GM20431 (cell line): ENCODE results near the gene SEC16A.

Experiments used
- in situ Hi-C: fragments of 300-500 bp; cut with MseI, MboI; formaldehyde crosslinking; loops from one replicate; pipeline ENCODE4 v1.15.0; 2020; ENCODE audit warnings: low sequenced_read_pairs; ENCODE audit not compliant: unreplicated experiment

Gene SEC16A

GRCh38 chr9:136444102-136444501 lies 38.7 kb downstream of the SEC16A start:
- in situ Hi-C loops, result no loop called here

- in situ Hi-C loops, result no loop called here
Measured at GRCh38 chr9:136443687-136444086, 39.2 kb downstream of the SEC16A start.

DNA sequence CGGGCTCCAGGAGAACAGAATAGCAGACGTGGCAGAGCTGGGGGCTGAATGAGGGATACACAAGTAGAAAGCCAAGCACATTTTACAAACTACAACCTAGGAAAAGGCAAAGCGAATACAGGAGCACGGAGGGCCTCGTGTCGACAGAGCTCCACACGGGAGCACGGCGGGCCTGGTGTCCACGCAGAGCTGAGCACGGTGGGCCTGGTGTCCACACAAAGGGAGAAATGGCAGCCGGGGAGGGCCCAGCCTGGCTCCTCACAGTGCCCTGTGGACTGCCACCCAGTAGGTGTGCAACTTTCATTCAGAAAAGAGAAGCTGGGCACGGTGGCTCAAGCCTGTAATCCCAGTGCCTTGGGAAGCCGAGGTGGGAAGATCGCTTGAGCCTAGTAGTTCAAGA lies 39.8 kb downstream of the SEC16A start:
- in situ Hi-C loops, result no loop called here

- in situ Hi-C loops, result no loop called here
Measured at GRCh38 chr9:136442265-136442664, 40.6 kb downstream of the SEC16A start.

GRCh38 chr9:136441681-136442245 lies 41.1 kb downstream of the SEC16A start:
- in situ Hi-C loops, result no loop called here

DNA sequence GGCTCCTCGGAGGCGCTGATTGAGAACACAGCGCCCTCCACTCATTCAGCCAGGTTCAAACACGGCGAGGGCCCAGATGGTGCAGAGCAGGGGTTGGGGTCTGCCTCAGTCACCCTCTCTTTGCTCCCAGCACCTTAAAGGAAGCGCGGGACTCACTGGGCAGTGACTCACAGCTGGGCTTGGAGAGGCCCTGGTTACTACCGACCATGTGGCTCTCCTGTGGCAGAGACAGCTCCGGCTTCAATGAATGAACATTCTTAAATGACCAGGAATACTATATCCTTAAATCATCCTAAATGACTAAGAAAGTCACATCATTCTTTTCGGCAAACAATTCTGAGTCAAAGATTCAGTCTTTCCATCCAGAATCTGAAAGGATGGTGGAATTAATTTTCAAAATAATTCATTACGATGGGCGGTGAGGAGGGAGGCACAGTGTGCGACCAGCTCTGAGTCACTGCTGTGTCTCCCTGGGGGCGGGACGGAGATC lies 41.6 kb downstream of the SEC16A start:
- in situ Hi-C loops, result no loop called here

DNA sequence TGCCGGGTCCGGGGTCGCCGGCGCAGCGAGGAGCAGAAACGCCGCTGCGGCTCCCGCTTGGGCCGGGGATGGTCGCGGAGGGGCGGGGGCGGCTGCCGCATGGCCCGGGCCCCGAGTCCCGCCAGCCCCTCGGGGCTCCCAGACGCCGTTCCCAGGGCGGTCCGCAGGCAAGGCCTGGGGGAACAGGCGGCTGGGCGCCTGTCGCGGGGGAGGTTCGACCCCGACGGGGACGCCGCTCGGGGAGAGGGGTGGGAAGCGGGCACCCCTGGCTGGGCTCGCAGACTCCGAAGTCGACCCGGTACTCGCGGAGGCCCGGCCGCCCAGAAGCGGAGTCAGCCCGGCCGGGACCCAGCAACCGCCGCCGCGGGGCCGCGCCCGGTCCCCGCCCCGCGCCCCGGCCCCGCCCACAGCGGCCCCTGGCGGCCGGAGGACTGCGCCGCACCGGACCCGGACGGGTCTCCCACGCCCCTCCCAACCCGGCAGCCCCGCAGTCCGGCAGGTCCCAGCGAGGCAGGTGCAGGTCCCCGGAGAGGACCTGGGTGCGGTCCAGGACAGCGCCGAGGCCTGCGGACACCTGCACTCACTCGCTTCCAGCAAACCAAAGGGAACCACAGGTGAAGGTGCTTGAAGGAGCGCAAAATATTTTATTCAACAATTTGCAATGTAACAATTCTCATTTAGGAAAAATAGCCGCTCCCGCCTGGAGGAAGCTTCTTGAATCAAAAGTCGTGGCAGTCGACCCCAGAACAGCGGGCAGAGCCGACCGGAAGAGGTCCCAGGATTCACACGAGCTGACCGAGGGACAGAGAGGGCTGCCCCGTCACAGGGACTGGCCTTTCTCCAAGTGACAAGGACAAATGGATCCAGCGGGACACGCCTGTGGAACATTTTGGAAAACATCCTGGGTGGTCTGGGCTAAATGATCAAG lies 43.1 kb downstream of the SEC16A start, which contains the start of gene INPP5E:
INPP5E (minus strand) TSS at position 365 of the 928 bp plus-strand sequence. CDS start 426 bp downstream, outside the sequence.
- in situ Hi-C loops, result no loop called here

DNA sequence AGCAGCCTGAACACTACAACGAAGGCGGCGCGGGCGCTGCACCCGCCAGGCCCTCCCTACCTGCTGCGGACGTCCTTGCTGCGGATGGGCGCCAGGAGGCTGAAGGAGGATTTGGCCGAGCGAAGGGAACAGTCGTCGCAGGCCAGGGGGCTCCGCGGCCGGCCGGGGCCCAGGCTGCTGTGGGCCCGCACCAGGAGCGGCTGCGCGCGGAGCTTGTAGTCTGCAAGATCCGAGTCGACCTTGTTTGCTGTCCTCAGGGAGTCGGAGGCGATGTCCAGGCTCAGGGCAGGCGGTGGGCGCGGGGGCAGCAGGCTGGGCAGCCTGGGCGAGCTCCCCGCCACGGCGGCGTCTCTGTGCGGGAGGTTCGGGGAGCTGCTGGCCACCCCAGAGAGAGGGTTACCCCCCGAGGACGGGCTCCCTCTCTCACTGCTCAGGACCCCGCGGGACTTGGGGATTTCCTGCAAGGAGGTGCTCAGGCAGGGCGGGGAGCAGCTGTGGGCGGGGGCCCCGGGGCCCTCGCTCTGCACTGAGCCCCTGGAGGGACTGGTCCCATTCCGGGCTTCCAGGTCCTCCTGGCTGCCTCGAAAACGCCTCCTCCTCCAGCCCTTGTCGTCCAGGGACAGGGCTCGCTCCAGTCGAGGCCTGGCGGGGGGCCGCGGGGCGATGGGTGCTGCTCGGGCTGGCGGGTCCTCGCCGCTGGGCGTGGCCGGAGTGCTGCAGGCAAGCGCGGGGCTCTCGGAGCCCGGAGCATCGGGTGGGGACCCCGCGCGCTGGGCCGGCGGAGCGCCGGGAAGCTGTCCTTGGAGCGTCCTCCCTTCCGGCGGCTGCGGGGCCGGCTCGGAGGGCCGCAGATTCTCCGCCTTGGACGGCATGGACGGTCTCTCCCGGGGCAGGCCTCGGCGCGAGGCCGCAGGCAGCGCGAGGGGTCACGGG lies 44.0 kb downstream of the SEC16A start:
- in situ Hi-C loops, result no loop called here

DNA sequence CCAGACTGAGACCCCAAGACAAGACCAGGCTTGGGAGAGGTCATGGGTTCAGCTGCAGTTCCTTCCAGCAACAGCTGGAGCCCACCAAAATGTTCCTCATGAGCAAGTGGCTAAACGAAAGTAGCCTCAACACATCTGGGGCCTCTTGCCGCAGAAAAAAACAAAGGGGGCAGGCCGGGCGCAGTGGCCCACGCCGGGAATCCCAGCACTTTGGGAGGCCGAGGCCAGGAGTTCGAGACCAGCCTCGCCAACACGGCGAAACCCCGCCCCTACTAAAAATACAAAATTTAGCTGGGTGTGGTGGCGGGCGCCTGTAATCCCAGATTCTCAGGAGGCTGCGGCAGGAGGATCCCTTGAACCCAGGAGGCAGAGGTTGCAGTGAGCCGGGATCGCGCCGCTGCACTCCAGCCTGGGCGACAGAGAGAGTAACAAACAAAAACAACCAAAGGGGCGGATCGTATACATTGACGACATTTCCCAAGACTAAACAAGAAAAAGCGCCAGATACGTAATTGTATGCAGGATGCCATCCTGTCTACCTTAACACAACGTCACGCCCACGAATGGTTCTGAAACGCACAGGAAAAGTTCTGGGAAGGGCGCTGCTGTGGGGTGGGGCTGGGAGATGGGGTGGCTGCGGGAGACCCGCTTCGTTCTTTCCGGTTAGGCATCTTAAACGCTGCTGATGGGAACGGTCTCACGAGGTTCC lies 44.8 kb downstream of the SEC16A start:
- in situ Hi-C loops, result no loop called here

DNA sequence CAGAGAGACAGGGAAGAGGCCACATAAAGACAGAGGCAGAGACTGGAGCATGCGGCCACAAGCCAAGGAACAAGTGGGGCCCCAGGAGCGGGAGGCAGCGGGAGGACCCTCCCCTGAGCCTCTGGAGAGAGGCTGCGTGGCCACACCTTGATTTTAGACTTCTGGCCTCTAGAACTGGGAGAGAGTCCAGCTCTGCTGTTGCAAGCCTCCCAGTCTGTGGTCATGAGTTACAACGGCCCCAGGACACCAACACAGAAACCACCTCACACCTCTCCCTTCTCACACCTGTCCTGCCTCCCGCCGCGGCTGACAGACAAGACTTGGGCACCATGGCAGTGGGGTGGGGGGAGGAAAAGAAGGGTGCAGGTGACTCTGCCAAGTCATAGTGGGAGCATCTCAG lies 45.4 kb downstream of the SEC16A start:
- in situ Hi-C loops, result no loop called here

DNA sequence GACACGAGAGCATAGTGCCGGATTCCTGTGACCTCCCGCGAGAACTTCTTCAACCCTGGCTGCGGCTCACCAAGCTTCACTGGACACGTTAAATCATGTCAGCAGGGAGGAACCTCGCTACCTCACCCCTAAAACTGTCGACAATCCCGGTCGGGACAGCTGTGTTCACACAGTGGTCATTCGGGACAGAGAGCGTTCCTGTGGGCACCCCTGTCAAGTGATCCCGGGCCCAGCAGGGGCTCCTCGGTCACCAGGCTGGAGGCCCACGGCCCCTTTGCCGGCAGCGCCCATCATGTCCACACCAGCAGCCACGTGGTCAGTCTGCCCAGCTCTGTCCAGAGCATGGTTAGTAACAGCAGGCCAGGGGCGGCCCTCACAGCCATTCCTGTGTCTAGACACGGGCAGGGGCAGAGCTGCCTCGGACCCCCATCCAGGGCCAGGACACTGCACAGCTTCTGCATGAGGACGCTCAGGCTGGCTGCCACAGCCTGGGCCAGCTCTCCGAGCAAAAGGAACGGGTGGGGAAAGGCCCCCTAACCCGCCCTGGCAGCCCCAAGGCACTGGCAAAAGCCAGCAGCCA lies 46.7 kb downstream of the SEC16A start:
- in situ Hi-C loops, result no loop called here

GRCh38 chr9:136434580-136435169 lies 48.2 kb downstream of the SEC16A start:
- in situ Hi-C loops, result no loop called here

GRCh38 chr9:136433849-136434579 lies 48.8 kb downstream of the SEC16A start:
- in situ Hi-C loops, result no loop called here

DNA sequence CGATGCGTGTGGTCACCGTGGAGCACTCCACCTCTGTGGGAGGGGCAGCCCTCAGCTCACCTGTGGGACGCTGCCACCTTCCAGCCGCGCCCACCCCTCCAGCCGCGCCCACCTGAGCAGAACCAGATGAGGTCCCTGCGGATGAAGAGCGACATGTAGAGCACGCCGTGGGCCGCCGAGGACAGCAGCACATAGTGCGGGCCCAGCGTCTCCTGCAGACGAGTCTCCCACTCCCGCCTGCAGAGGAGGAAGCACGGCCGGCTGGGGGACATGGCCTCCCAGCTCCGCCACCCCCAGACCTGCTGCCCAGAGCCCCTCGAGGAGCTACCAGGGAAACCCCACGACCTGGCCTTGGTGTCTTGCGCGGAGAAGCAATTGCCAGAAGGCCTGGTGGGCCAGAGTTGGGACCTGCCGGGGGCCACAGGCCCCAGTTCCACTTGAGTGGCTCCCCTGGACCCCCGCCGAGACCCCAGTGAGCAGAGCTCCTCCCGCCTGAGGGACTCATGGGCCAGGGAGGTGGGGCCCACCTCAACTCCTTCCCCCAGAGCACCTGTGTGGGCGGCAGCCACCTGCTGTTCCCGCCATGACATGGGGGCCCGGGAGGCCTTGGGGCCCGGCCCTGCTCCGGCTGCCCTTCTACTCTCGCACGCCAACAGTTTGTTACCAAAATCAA lies 49.7 kb downstream of the SEC16A start:
- in situ Hi-C loops, result no loop called here

DNA sequence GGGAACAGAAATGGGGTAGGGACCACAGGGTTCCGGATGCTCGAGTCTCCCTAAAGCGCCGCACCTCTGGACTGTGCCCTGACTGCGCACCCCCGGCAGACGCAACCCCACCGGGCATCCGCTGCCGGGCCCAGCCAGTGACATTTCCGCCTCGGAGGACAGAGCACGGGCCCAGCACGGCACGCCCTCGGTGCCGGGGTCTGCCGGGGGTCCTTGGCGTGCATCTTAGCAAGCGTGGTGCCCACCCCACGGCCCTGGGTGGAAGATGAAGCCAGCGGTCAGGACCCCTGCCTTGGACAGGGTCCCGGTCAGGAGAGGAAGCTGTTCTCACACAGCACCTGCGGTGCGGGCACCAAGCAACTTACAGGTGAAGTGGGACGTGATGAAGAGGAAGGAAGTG lies 50.2 kb downstream of the SEC16A start:
- in situ Hi-C loops, result no loop called here

- in situ Hi-C loops, result no loop called here
Measured at GRCh38 chr9:136431782-136432350, 51.0 kb downstream of the SEC16A start.

- in situ Hi-C loops, result no loop called here
Measured at GRCh38 chr9:136430588-136431234, 52.1 kb downstream of the SEC16A start.
